SK-N-MC (cell line): Measurements from ENCODE around the gene SLC35B2.

Source experiments
- DNase-seq: peaks from one replicate; pipeline ENCODE4 v3.0.0-alpha.2; 2011; ENCODE audit warnings: low read depth, low spot score
- H3K27ac ChIP-seq: fragments of 200-600 bp; sonication (generic); 2 replicates; pipeline ENCODE4 v1.5.1; 2016; ENCODE audit warnings: mixed run types
- H3K36me3 ChIP-seq: fragments of 200-600 bp; sonication (generic); 2 replicates; pipeline ENCODE4 v1.6.1; 2017; ENCODE audit warnings: antibody characterized with exemption, low read length, mixed read lengths; ENCODE audit not compliant: insufficient read depth
- H3K4me3 ChIP-seq: fragments of 200-600 bp; sonication (generic); 2 replicates; pipeline ENCODE4 v1.5.1; 2016
- H3K9ac ChIP-seq: fragments of 200-600 bp; sonication (generic); 2 replicates; pipeline ENCODE4 v1.8.0; 2017; ENCODE audit warnings: mixed run types, mixed read lengths; ENCODE audit not compliant: insufficient read length
- H3K9me3 ChIP-seq: fragments of 200-600 bp; sonication (generic); 2 replicates; pipeline ENCODE4 v1.6.1; 2017; ENCODE audit warnings: low read depth, mild to moderate bottlenecking, antibody characterized with exemption, low read length, moderate library complexity, mixed read lengths
- EZH2 ChIP-seq: fragments of 200-600 bp; sonication (generic); IDR thresholded peaks from one replicate; pipeline ENCODE4 v1.6.1; 2017; ENCODE audit warnings: antibody characterized with exemption
- FOXP2 ChIP-seq: optimal IDR thresholded peaks from 2 replicates; pipeline ENCODE3; 2011; ENCODE audit warnings: mild to moderate bottlenecking, moderate library complexity; ENCODE audit not compliant: insufficient read depth; ENCODE audit errors: extremely low read length, control extremely low read depth
- POLR2AphosphoS5 ChIP-seq: IDR thresholded peaks from 2 replicates; pipeline ENCODE4 v1.6.1; 2012; ENCODE audit warnings: mild to moderate bottlenecking, low read depth, low read length, borderline replicate concordance

SLC35B2 gene

DNA sequence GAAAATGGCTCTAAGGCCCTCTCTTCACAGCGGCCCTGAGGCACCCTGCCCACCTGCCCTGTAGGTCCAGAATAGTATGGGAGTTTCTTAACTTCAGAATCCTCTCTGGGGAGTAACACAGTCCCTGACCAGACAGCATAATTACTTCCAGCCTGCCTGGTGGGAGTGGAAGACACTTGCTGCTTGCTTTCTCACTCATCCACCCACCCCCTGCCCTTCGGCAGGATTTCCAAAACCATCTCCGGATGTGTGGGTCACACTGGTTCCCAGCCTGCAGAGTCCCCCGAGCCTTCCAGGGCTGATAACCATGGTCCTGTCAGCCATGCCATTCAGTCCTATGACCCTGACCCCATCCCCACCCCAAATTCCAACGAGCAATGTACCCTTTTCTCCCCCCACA lies 28.5 kb downstream of the SLC35B2 start:
- Histone ChIP-seq H3K9ac (no peak overlapping the region), H3K27ac (no peak overlapping the region), H3K9me3 (no peaks in the 10 kb centered on the region), H3K36me3 (peaks cover 55% of the 10 kb centered on the region), H3K4me3 (no peak overlapping the region)
- DNase-seq = no peak
- TF ChIP-seq FOXP2 (no peak), EZH2 (no peak), POLR2AphosphoS5 (no peak)

- peaks cover 51% of the 10 kb centered on the region for H3K36me3 ChIP-seq
- H3K9ac ChIP-seq = no peak overlapping the region
- no peak for TF ChIP-seq POLR2AphosphoS5
- no peak for TF ChIP-seq EZH2
- no peak for TF ChIP-seq FOXP2
- H3K4me3 ChIP-seq = no peak overlapping the region
- H3K9me3 ChIP-seq = no peaks in the 10 kb centered on the region
- H3K27ac ChIP-seq = no peak overlapping the region
- DNase-seq = no peak
Observed at GRCh38 chr6:44228433-44228832, 28.9 kb downstream of the SLC35B2 start.

- Histone ChIP-seq H3K36me3 (peaks cover 47% of the 10 kb centered on the region), H3K27ac (0 out of 2 replicates have a peak overlapping the region, but pooled peaks have one; percentile 7)
Observed at GRCh38 chr6:44228031-44228430, 29.3 kb downstream of the SLC35B2 start.

DNA sequence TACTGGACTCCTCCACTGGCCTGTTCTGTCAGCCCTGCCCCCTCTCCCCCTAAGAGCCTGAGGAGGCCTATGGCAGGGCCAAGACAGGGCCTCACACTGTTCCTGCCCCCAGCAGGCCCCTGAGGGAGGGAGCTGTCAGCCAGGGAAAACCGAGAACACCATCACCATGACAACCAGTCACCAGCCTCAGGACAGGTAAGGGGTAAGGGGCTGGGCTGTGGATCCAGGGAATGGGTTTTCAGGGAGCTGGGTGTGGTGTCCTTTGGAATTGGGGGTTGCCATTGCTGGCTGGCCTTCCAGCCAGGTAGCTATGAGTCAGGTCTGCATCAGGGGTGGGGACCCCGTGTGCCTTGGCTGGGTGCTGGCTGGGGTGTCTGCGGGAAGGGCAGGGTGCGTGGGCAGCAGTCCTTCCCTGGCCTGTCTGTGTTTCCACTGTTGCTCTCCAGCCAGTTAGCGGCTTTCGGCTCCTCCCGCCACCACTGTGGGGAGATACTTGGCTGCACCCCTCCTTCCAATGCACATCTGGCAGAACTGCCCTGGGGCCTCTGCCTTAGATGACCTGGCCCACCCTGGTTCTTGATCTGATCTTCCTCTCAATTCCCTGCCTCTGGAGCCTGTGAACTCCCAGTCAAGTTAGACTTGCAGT lies 30.1 kb downstream of the SLC35B2 start:
- H3K27ac ChIP-seq = peak overlapping the region; percentile 7; the same call in 1 of the 2 replicates
- DNase-seq = no peak
- no peaks in the 10 kb centered on the region for H3K9me3 ChIP-seq
- no peak overlapping the region for H3K9ac ChIP-seq
- peaks cover 40% of the 10 kb centered on the region for H3K36me3 ChIP-seq
- no peak for TF ChIP-seq FOXP2
- no peak for TF ChIP-seq POLR2AphosphoS5
- TF ChIP-seq EZH2 = no peak
- no peak overlapping the region for H3K4me3 ChIP-seq

More at GRCh38 chr6:44228031-44228430, 29.3 kb downstream of the SLC35B2 start:
- Histone ChIP-seq H3K9ac (no peak overlapping the region), H3K4me3 (no peak overlapping the region), H3K9me3 (no peaks in the 10 kb centered on the region)
- DNase-seq = no peak
- TF ChIP-seq FOXP2 (no peak), EZH2 (no peak), POLR2AphosphoS5 (no peak)

- peak overlapping the region; percentile 41 for H3K9ac ChIP-seq
- H3K27ac ChIP-seq = peak overlapping the region; percentile 50; the same call in 1 of the 2 replicates
- no peak overlapping the region for H3K4me3 ChIP-seq
- no peak for DNase-seq
- H3K36me3 ChIP-seq = peaks cover 34% of the 10 kb centered on the region; the same call in 1 of the 2 replicates
- TF ChIP-seq EZH2 = no peak
- TF ChIP-seq POLR2AphosphoS5 = no peak
- TF ChIP-seq FOXP2 = no peak
- no peaks in the 10 kb centered on the region for H3K9me3 ChIP-seq
Observed at GRCh38 chr6:44226368-44227147, 30.8 kb downstream of the SLC35B2 start.

- DNase-seq = no peak
- no peaks in the 10 kb centered on the region for H3K9me3 ChIP-seq
- peaks cover 26% of the 10 kb centered on the region; the same call in 1 of the 2 replicates for H3K36me3 ChIP-seq
- H3K4me3 ChIP-seq = peak overlapping the region; percentile 24; the same call in 1 of the 2 replicates
- peak overlapping the region; percentile 41 for H3K9ac ChIP-seq
- no peak for TF ChIP-seq EZH2
- no peak for TF ChIP-seq POLR2AphosphoS5
- no peak for TF ChIP-seq FOXP2
- H3K27ac ChIP-seq = peak overlapping the region; percentile 50; the same call in 1 of the 2 replicates
Observed at GRCh38 chr6:44225579-44226325, 31.6 kb downstream of the SLC35B2 start.

DNA sequence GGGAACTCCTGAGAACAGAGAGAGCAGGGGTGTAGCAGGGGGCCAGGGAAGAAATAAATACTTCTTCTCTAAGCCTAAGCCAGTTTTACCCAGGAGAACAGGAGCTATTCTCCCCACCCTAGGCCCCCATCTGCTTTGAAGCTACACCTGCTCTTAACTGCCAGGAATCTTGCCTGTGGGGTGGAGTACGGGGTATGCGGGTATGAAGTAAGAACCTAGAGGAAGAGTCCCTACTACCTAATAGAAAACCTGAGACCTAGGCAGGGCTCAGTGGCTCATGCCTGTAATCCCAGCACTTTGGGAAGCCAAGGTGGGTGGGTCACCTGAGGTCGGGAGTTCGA lies 32.4 kb downstream of the SLC35B2 start:
- peak overlapping the region; percentile 65 for H3K9ac ChIP-seq
- H3K4me3 ChIP-seq = peak overlapping the region; percentile 86
- DNase-seq = no peak
- H3K27ac ChIP-seq = no peak overlapping the region
- H3K36me3 ChIP-seq = peaks cover 18% of the 10 kb centered on the region; the same call in 1 of the 2 replicates
- no peak for TF ChIP-seq FOXP2
- TF ChIP-seq POLR2AphosphoS5 = no peak
- TF ChIP-seq EZH2 = no peak
- H3K9me3 ChIP-seq = no peaks in the 10 kb centered on the region

DNA sequence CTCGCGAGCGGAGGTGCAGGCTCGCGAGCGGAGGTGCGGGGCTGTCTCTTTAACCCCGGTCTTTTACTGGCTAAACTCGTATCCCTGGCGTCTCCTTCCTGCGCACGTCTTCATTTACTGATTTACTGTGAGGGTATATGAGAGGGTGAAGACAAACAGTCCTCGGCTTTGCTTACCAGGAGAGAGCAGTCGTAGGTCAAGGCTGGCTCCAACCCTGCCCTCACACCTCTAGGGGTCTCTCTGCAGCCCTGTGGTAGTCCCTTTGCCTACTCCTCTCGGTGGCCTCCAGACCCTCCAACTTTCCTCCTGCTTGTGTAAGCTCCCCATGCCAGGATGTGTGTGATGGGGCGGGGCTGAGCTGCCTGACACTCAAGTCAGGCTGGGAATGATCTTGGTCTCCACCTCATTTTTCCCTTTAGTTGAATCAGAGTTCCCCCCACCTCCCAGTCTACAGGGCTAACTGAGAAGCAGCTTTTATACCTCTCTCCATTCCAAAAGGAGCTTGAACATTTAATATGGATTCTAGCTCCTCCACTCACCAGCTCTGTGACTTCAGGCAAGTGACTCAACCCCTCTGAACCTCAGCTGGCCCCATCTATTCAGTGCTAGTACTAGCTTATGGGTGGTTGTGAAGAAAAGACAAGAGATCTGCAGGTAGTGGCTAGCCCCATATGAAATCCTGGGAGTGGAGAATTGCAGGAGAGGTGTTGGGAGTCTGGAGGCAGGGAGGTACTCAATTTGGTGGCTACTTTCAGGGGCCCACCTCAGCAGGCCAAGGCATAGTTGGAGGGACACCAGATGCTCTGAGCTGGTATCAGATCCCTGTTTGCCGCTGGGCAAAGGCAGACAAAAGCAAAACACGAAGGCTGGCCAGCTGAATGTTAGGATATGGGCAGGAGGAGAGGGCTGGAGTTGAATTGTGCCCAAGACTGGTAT lies 33.0 kb downstream of the SLC35B2 start:
- DNase-seq = no peak
- peak overlapping the region; percentile 86 for H3K4me3 ChIP-seq
- H3K36me3 ChIP-seq = peaks cover 12% of the 10 kb centered on the region; the same call in 1 of the 2 replicates
- TF ChIP-seq FOXP2 (no peak), EZH2 (no peak), POLR2AphosphoS5 (no peak; the same call in 1 of the 2 replicates)
- H3K9ac ChIP-seq = peak overlapping the region; percentile 65
- no peaks in the 10 kb centered on the region for H3K9me3 ChIP-seq
- no peak overlapping the region for H3K27ac ChIP-seq
